GM12878 (cell line): ENCODE data around the gene MYBPC2.

ENCODE experiments used
- BHLHE40 ChIP-seq, 2 experiments: fragments of 450-650 bp in 1 of 2; IDR thresholded peaks; 2 replicates each; pipeline ENCODE4 v1.6.1; 2011 to 2017; ENCODE audit warnings: low read depth in 2 of 2, borderline replicate concordance in 1 of 2, improper control_type of control experiment in 1 of 2, low read length in 1 of 2, mild to moderate bottlenecking in 1 of 2
- CTCF ChIP-seq, 3 experiments: IDR thresholded peaks in 2 of 3; conservative IDR thresholded peaks in 1 of 3; 2 replicates each; pipeline ENCODE4 v1.5.1; 2011; ENCODE audit warnings: low read depth in 3 of 3, low read length in 3 of 3, mild to moderate bottlenecking in 3 of 3, control low read depth in 2 of 3, moderate library complexity in 2 of 3, inconsistent platforms in 1 of 3, mixed read lengths in 1 of 3; ENCODE audit not compliant: control insufficient read depth in 2 of 3, insufficient read depth in 1 of 3; ENCODE audit errors: extremely low read depth in 1 of 3
- EZH2 ChIP-seq: IDR thresholded peaks from 2 replicates; pipeline ENCODE4 v1.6.1; 2012; ENCODE audit warnings: low read depth, mild to moderate bottlenecking, control low read depth, inconsistent platforms, low read length, borderline replicate concordance; ENCODE audit not compliant: control insufficient read depth
- GABPA ChIP-seq: IDR thresholded peaks from 2 replicates; pipeline ENCODE4 v1.6.1; 2014; ENCODE audit warnings: antibody characterized with exemption, low read depth, mild to moderate bottlenecking, inconsistent platforms
- IRF3 ChIP-seq: fragments of 450-650 bp; IDR thresholded peaks from 2 replicates; pipeline ENCODE4 v1.6.1; 2014; ENCODE audit warnings: mild to moderate bottlenecking
- KAT2A ChIP-seq: conservative IDR thresholded peaks from 2 replicates; pipeline ENCODE4 v1.6.1; 2011; ENCODE audit warnings: low read depth, low read length; ENCODE audit not compliant: control insufficient read depth
- MYC ChIP-seq: IDR thresholded peaks from 2 replicates; pipeline ENCODE4 v1.6.1; 2011; ENCODE audit warnings: mild to moderate bottlenecking, low read length, moderate library complexity, inconsistent platforms; ENCODE audit not compliant: insufficient read depth, insufficient replicate concordance, insufficient read length, severe bottlenecking
- POLR2A ChIP-seq: IDR thresholded peaks from 2 replicates; pipeline ENCODE4 v1.6.1; 2011; ENCODE audit warnings: low read depth, mild to moderate bottlenecking, low read length
- RUNX3 ChIP-seq: IDR thresholded peaks from 2 replicates; pipeline ENCODE4 v1.6.1; 2012; ENCODE audit warnings: low read length, inconsistent platforms
- SP1 ChIP-seq: IDR thresholded peaks from one replicate; pipeline ENCODE4 v1.6.1; 2011; ENCODE audit warnings: low read depth, low read length
- ZNF274 ChIP-seq: IDR thresholded peaks from one replicate; pipeline ENCODE4 v1.8.0; 2011; ENCODE audit not compliant: insufficient read length, insufficient read depth

GRCh38 chr19:50453243-50453642 is 20.6 kb downstream of the MYBPC2 start:
- TF ChIP-seq POLR2A (no peak), MYC (no peak), CTCF (IDR thresholded peaks at IDR 0.05 in 2 of 3, conservative IDR thresholded peaks at IDR 0.05 in 1 of 3; ENCODE audit: control insufficient read depth in 2 of 3, extremely low read depth in 1 of 3, insufficient read depth in 1 of 3, low read depth in 3 of 3, low read length in 3 of 3) (no peak), EZH2 (no peak), KAT2A (no peak), IRF3 (no peak), RUNX3 (no peak), GABPA (no peak), SP1 (no peak), ZNF274 (no peak), BHLHE40 (IDR thresholded peaks at IDR 0.05; ENCODE audit: borderline replicate concordance in 1 of 2, low read depth in 2 of 2, low read length in 1 of 2) (no peak)
